H1 (cell line): ENCODE data around the gene EIF3J. TPM values are rescaled to one million over a fixed set of nuclear protein-coding genes. Genes with fewer than 3 reads are reported as not detected.

Experiments used
- CTCF ChIA-PET: fragments of 300-600 bp; sonication (Branson Sonifier 250); formaldehyde crosslinking; loops from one replicate; lab custom pipeline; 2021; ENCODE audit not compliant: partially characterized antibody; lab: Charles Lee
- POLR2A ChIA-PET: fragments of 300-600 bp; sonication (Branson Sonifier 250); formaldehyde crosslinking; loops from one replicate; lab custom pipeline; 2021; ENCODE audit warnings: inconsistent platforms; ENCODE audit not compliant: partially characterized antibody; lab: Charles Lee
- DNase-seq, 2 experiments: peaks; one replicate each; pipeline versions ENCODE4 v3.0.0 to v3.0.0-alpha.2; 2010 to 2022; ENCODE audit warnings: low spot score in 2 of 2, low read depth in 1 of 2, mixed read lengths in 1 of 2
- FAIRE-seq: peaks from 2 replicates; lab custom pipeline; 2011; peaks lifted over from hg19 to GRCh38; lab: Jason Lieb, UNC
- H2AFZ ChIP-seq: 2 replicates; pipeline ENCODE4 v1.8.1; 2012; ENCODE audit warnings: low read length, inconsistent platforms
- H2AK5ac ChIP-seq: 2 replicates; pipeline ENCODE4 v1.6.1; 2013; ENCODE audit warnings: low read depth, low read length
- H2BK120ac ChIP-seq: replicated peaks from 2 replicates; pipeline ENCODE3; 2013; ENCODE audit warnings: low read depth, low read length, inconsistent platforms
- H2BK12ac ChIP-seq: 2 replicates; pipeline ENCODE4 v1.6.1; 2013; ENCODE audit warnings: low read depth, low read length
- H2BK15ac ChIP-seq: 2 replicates; pipeline ENCODE4 v1.6.1; 2013; ENCODE audit warnings: low read length
- H2BK20ac ChIP-seq: 2 replicates; pipeline ENCODE4 v1.6.1; 2013; ENCODE audit warnings: low read length
- H2BK5ac ChIP-seq: 2 replicates; pipeline ENCODE4 v1.6.1; 2013; ENCODE audit warnings: low read depth, low read length
- H3K14ac ChIP-seq: 2 replicates; pipeline ENCODE4 v1.6.1; 2013; ENCODE audit warnings: inconsistent platforms; ENCODE audit not compliant: insufficient read length
- H3K18ac ChIP-seq: 2 replicates; pipeline ENCODE4 v1.6.1; 2013; ENCODE audit warnings: low read length; ENCODE audit errors: extremely low read depth
- H3K23ac ChIP-seq: 2 replicates; pipeline ENCODE4 v1.6.1; 2013; ENCODE audit warnings: inconsistent platforms; ENCODE audit not compliant: insufficient read length
- H3K23me2 ChIP-seq: 2 replicates; pipeline ENCODE4 v1.6.1; 2013; ENCODE audit warnings: low read depth, low read length
- H3K27ac ChIP-seq: 2 replicates; pipeline ENCODE4 v1.6.1; 2011; ENCODE audit warnings: low read depth, low read length, inconsistent platforms
- H3K27me3 ChIP-seq, 4 experiments: replicated peaks in 1 of 4; 1 replicate in 1 of 4; 2 replicates in 3 of 4; pipeline versions ENCODE4 v1.6.1 to v1.8.1; 2011 to 2013; ENCODE audit warnings: low read length in 3 of 4, mild to moderate bottlenecking in 3 of 4, inconsistent platforms in 2 of 4, mixed read lengths in 2 of 4, moderate library complexity in 1 of 4; ENCODE audit not compliant: control insufficient read depth in 3 of 4, insufficient read depth in 3 of 4; ENCODE audit errors: extremely low read depth in 1 of 4
- H3K36me3 ChIP-seq, 4 experiments: 2 replicates each; pipeline versions ENCODE4 v1.6.1 to v1.8.1; 2011 to 2013; ENCODE audit warnings: mild to moderate bottlenecking in 4 of 4, low read length in 3 of 4, moderate library complexity in 2 of 4, control low read depth in 1 of 4, inconsistent platforms in 1 of 4; ENCODE audit not compliant: insufficient read depth in 4 of 4, control insufficient read depth in 2 of 4
- H3K4ac ChIP-seq: replicated peaks from 2 replicates; pipeline ENCODE3; 2013; ENCODE audit warnings: low read length, low read depth, mixed read lengths, inconsistent platforms; ENCODE audit not compliant: insufficient read length
- H3K4me1 ChIP-seq, 4 experiments: replicated peaks in 1 of 4; 1 replicate in 1 of 4; 2 replicates in 3 of 4; pipeline versions ENCODE4 v1.6.1 to v1.8.1; 2011 to 2013; ENCODE audit warnings: low read length in 3 of 4, inconsistent platforms in 2 of 4, mixed read lengths in 1 of 4; ENCODE audit not compliant: insufficient read depth in 4 of 4, control insufficient read depth in 3 of 4
- H3K4me2 ChIP-seq, 2 experiments: 2 replicates each; pipeline versions ENCODE4 v1.6.1 to v1.8.1; 2011 to 2013; ENCODE audit warnings: low read depth in 2 of 2, low read length in 2 of 2, control low read depth in 1 of 2, inconsistent platforms in 1 of 2, mild to moderate bottlenecking in 1 of 2; ENCODE audit not compliant: insufficient read depth in 1 of 2
- H3K4me3 ChIP-seq, 4 experiments: fragments of 200-600, 300-600 bp in 1 of 4; sonication (generic), shearing (Covaris generic), sonication (Bioruptor Twin) in 1 of 4; 2 replicates each; pipeline versions ENCODE4 v1.5.1 to v1.8.1; 2011 to 2016; ENCODE audit warnings: low read length in 4 of 4, low read depth in 3 of 4, control low read depth in 2 of 4, inconsistent platforms in 2 of 4, mild to moderate bottlenecking in 2 of 4, mixed read lengths in 1 of 4, moderate library complexity in 1 of 4; ENCODE audit not compliant: insufficient read depth in 2 of 4; ENCODE audit errors: extremely low read depth in 1 of 4
- H3K56ac ChIP-seq: replicated peaks from 2 replicates; pipeline ENCODE3; 2013; ENCODE audit warnings: low read depth, mild to moderate bottlenecking, mixed read lengths, low read length, inconsistent platforms; ENCODE audit not compliant: insufficient read length
- H3K79me1 ChIP-seq: 2 replicates; pipeline ENCODE4 v1.6.1; 2013; ENCODE audit warnings: low read depth, low read length, control low read depth
- H3K79me2 ChIP-seq, 2 experiments: 2 replicates each; pipeline versions ENCODE4 v1.6.1 to v1.8.1; 2012 to 2013; ENCODE audit warnings: low read length in 2 of 2, mild to moderate bottlenecking in 2 of 2, inconsistent platforms in 1 of 2; ENCODE audit not compliant: insufficient read depth in 2 of 2, control insufficient read depth in 1 of 2
- H3K9ac ChIP-seq, 4 experiments: replicated peaks in 1 of 4; 1 replicate in 1 of 4; 2 replicates in 3 of 4; pipeline versions ENCODE4 v1.6.1 to v1.8.1; 2011 to 2013; ENCODE audit warnings: low read depth in 3 of 4, low read length in 3 of 4, control low read depth in 2 of 4, mild to moderate bottlenecking in 2 of 4, moderate library complexity in 2 of 4, inconsistent platforms in 1 of 4; ENCODE audit errors: extremely low read depth in 1 of 4
- H3K9me3 ChIP-seq, 2 experiments: 2 replicates each; pipeline versions ENCODE4 v1.6.1 to v1.8.1; 2012 to 2013; ENCODE audit warnings: mild to moderate bottlenecking in 2 of 2, moderate library complexity in 2 of 2, control low read depth in 1 of 2, inconsistent platforms in 1 of 2, low read depth in 1 of 2, low read length in 1 of 2, mixed read lengths in 1 of 2; ENCODE audit not compliant: insufficient read depth in 2 of 2
- H4K20me1 ChIP-seq, 2 experiments: replicated peaks in 1 of 2; 2 replicates each; pipeline versions ENCODE3 to v1.8.1; 2011 to 2013; ENCODE audit warnings: inconsistent platforms in 2 of 2, low read length in 2 of 2, mild to moderate bottlenecking in 1 of 2; ENCODE audit not compliant: insufficient read depth in 2 of 2, control insufficient read depth in 1 of 2
- H4K5ac ChIP-seq: 2 replicates; pipeline ENCODE4 v1.6.1; 2013; ENCODE audit warnings: low read length, low read depth, mixed read lengths, inconsistent platforms; ENCODE audit not compliant: insufficient read length
- H4K8ac ChIP-seq: 2 replicates; pipeline ENCODE4 v1.8.0; 2013; ENCODE audit warnings: mild to moderate bottlenecking, moderate library complexity, low read length, inconsistent platforms; ENCODE audit not compliant: insufficient read depth; ENCODE audit errors: extremely low read depth
- H4K91ac ChIP-seq: replicated peaks from 2 replicates; pipeline ENCODE3; 2013; ENCODE audit warnings: low read length, mixed read lengths, inconsistent platforms; ENCODE audit not compliant: insufficient read length
- ASH2L ChIP-seq: fragments of 200-600, 300-600 bp; sonication (generic); IDR thresholded peaks from one replicate; pipeline ENCODE4 v1.7.1; 2017; ENCODE audit warnings: low read length
- CEBPB ChIP-seq: IDR thresholded peaks from 2 replicates; pipeline ENCODE4 v1.6.1; 2012; ENCODE audit warnings: low read depth, low read length
- HDAC2 ChIP-seq, 2 experiments: fragments of 300-600 bp in 1 of 2; sonication (generic) in 1 of 2; IDR thresholded peaks; 2 replicates each; pipeline ENCODE4 v1.6.1; 2011 to 2012; ENCODE audit warnings: low read depth in 2 of 2, low read length in 2 of 2, mild to moderate bottlenecking in 2 of 2, moderate library complexity in 2 of 2, borderline replicate concordance in 1 of 2, inconsistent platforms in 1 of 2
- KDM4A ChIP-seq: IDR thresholded peaks from one replicate; pipeline ENCODE4 v1.7.1; 2012; ENCODE audit warnings: low read depth, mild to moderate bottlenecking, moderate library complexity, low read length, inconsistent platforms; ENCODE audit not compliant: severe bottlenecking
- KDM5A ChIP-seq: fragments of 200-600 bp; IDR thresholded peaks from 2 replicates; pipeline ENCODE4 v1.7.1; 2012; ENCODE audit warnings: mild to moderate bottlenecking, low read length, inconsistent platforms, mixed read lengths
- NANOG ChIP-seq: IDR thresholded peaks from 2 replicates; pipeline ENCODE4 v1.6.1; 2011; ENCODE audit warnings: low read length, low read depth, mild to moderate bottlenecking, inconsistent platforms; ENCODE audit not compliant: insufficient read depth, poor library complexity, severe bottlenecking
- POLR2AphosphoS5 ChIP-seq: IDR thresholded peaks from 2 replicates; pipeline ENCODE4 v1.6.1; 2011; ENCODE audit warnings: low read depth, low read length
- RAD21 ChIP-seq, 2 experiments: IDR thresholded peaks in 1 of 2; conservative IDR thresholded peaks in 1 of 2; 2 replicates each; pipeline ENCODE4 v1.6.1; 2011; ENCODE audit warnings: low read depth in 2 of 2, low read length in 2 of 2, improper control_type of control experiment in 1 of 2, inconsistent platforms in 1 of 2, mild to moderate bottlenecking in 1 of 2, moderate library complexity in 1 of 2
- WGBS, 2 experiments: shearing (Covaris generic) in 1 of 2; methylation state at CpG; one replicate each; pipeline versions ENCODE4 v1.1.6 to v1.1.7; 2013 to 2015; ENCODE audit warnings: low lambda C conversion rate in 2 of 2, mixed read lengths in 2 of 2, inconsistent platforms in 1 of 2, low coverage in 1 of 2, missing lambda C conversion rate in 1 of 2; ENCODE audit not compliant: insufficient replicate concordance in 2 of 2, insufficient coverage in 1 of 2, insufficient read length in 1 of 2; ENCODE audit errors: extremely low coverage in 1 of 2, missing lambda C conversion rate in 1 of 2; 5-methylcytosine and 5-hydroxymethylcytosine counted together
- polyA plus RNA-seq, 7 experiments: library from polyadenylated mRNA; depleted of rRNA in 3 of 7; stranded (reverse) in 5 of 7; unstranded in 2 of 7; fragments of >200 nt in 5 of 7; fragments of 200-250 nt in 2 of 7; gene quantifications; 1 replicate in 5 of 7; 2 replicates in 1 of 7; 4 replicates in 1 of 7; pipeline versions ENCODE4 v1.2.1 to v1.2.3, GENCODE V29; 2011 to 2013; ENCODE audit warnings: missing spikeins in 2 of 7, mixed read lengths in 2 of 7
- total RNA-seq: library from RNA; stranded (reverse); fragmentation: NEBNext Ultra II Directional; extraction: Animal tissue kit (Norgen Biotek cat#: 25700); gene quantifications from 2 replicates; pipeline ENCODE4 v1.2.1, GENCODE V29; 2021

EIF3J gene
- total and polyA plus RNA-seq, 2 of the 8 experiments (the other 6 are each of a cell fraction or from before 2014, with no cell fraction given): 26.8 to 119 TPM

DNA sequence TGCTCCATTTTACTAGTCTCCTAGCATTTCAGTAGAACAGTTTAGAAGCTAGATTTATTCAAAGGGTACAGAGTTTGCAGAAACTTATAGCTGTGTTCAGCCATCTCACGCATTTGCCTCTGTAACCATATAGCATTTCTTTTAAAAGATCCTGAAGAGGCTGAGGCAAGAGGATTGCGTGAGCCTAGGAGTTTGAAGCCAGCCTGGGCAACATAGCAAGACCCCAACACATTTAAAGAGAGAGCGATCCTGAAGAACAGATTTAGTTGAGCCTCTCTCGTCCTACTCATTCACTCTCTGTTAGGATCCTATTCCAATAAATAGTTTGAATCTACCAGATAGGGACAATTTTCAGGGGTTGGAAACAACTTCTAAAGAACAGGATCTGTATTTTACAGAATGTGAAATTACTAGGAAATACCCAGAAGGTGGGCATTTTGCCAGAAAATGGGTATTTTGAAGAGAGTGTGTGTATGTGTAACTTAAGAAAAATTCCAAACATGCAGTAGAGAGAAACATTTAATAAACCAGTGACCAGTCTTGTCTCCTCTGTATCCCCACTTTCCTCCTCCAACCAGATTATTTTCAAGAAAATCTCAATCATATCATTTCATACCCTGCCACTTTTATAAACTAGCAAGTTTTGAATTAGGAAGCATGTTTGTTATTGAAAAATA is 4.5 kb downstream of the EIF3J start:
- no peaks in the 10 kb centered on the region for H3K79me1 ChIP-seq
- H4K20me1 ChIP-seq: peaks cover 0 to 4% of the 10 kb centered on the region in 2 experiments
- peaks cover 3 to 73% of the 10 kb centered on the region in 2 experiments; a peak in 3 of 4 replicates for H3K79me2 ChIP-seq
- H3K23me2 ChIP-seq: peaks cover 2% of the 10 kb centered on the region; the same call in 1 of the 2 replicates
- H4K5ac ChIP-seq: no peak overlapping the region
- no peak overlapping the region for H2BK120ac ChIP-seq
- WGBS, 2 experiments: 92% methylated on average over 4 of the region's 4 CpGs; no CpG with 5 or more reads in 1 of the 2 experiments
- H2BK12ac ChIP-seq: no peak overlapping the region
- no peaks in the 10 kb centered on the region for H3K9me3 ChIP-seq
- DNase-seq (no peak), FAIRE-seq (no peak)
- no peak overlapping the region for H3K14ac ChIP-seq
- no peak overlapping the region for H3K56ac ChIP-seq
- no peak overlapping the region for H3K4me2 ChIP-seq
- no peak overlapping the region for H3K9ac ChIP-seq
- H3K4ac ChIP-seq: no peak overlapping the region
- no peak overlapping the region for H3K23ac ChIP-seq
- no peak overlapping the region for H4K8ac ChIP-seq
- H2AK5ac ChIP-seq: no peak overlapping the region
- ChIA-PET CTCF (no interaction called here), POLR2A (no interaction called here)
- no peak overlapping the region for H3K4me3 ChIP-seq
- H3K27me3 ChIP-seq: no peaks in the 10 kb centered on the region
- no peak overlapping the region for H2BK20ac ChIP-seq
- H3K4me1 ChIP-seq: peaks cover 0 to 4% (median 0%) of the 10 kb centered on the region in 4 experiments; a peak in 4 of 7 replicates
- H2AFZ ChIP-seq: no peak overlapping the region
- H4K91ac ChIP-seq: no peak overlapping the region
- no peak overlapping the region for H3K27ac ChIP-seq
- H2BK15ac ChIP-seq: no peak overlapping the region
- no peak overlapping the region for H2BK5ac ChIP-seq
- no peak overlapping the region for H3K18ac ChIP-seq
- H3K36me3 ChIP-seq: peaks cover 0 to 23% (median 5%) of the 10 kb centered on the region in 4 experiments; a peak in 6 of 8 replicates
- no peak for TF ChIP-seq HDAC2 (IDR thresholded peaks at IDR 0.05; ENCODE audit: borderline replicate concordance in 1 of 2, low read depth in 2 of 2, low read length in 2 of 2)
- TF ChIP-seq KDM4A: no peak
- no peak for TF ChIP-seq KDM5A
- TF ChIP-seq POLR2AphosphoS5: no peak
- no peak for TF ChIP-seq NANOG
- no peak for TF ChIP-seq RAD21 (IDR thresholded peaks at IDR 0.05 in 1 of 2, conservative IDR thresholded peaks at IDR 0.05 in 1 of 2; ENCODE audit: low read depth in 2 of 2, low read length in 2 of 2)
- TF ChIP-seq CEBPB: no peak
- no peak for TF ChIP-seq ASH2L
